ENCODE results near the gene IL20.

IL20 gene

GRCh38 chr1:206905295-206906164 is 40.1 kb downstream of the IL20 start:
- Histone ChIP-seq H3K4me3 (ENCODE audit: low read depth, low read length) (no peak overlapping the region), H3K4me1 (ENCODE audit: control insufficient read depth, insufficient read depth, low read length) (no peaks in the 10 kb centered on the region), H3K9me3 (ENCODE audit: control insufficient read depth, insufficient read depth, low read depth, low read length) (no peaks in the 10 kb centered on the region), H3K36me3 (ENCODE audit: control insufficient read depth in 2 of 2, insufficient read depth in 1 of 2, low read length in 2 of 2) (no peaks in the 10 kb centered on the region), H3K27ac (ENCODE audit: extremely low read depth, low read depth, low read length) (no peak overlapping the region)
- ChIA-PET CTCF (interaction anchor here (0.7 to 2.8 kb wide), 6 partner anchors 10 to 400 kb away, joined by 3 to 13 read pairs (median 4); partner anchors contain the start of gene IL20), POLR2A (no interaction called here)
- TF ChIP-seq CTCF (tag by site-specific recombination; IDR thresholded peaks at IDR 0.05), result no peak
- no peak for TF ChIP-seq SP7 (tag by site-specific recombination; IDR thresholded peaks at IDR 0.05)
- TF ChIP-seq ZNF132 (tag by site-specific recombination; IDR thresholded peaks at IDR 0.05; ENCODE audit: borderline replicate concordance), result no peak
- TF ChIP-seq ZNF18 (tag by site-specific recombination; IDR thresholded peaks at IDR 0.05), result no peak
- TF ChIP-seq ZNF664 (tag by site-specific recombination; IDR thresholded peaks at IDR 0.05), result no peak
- TF ChIP-seq, protein P1, sequence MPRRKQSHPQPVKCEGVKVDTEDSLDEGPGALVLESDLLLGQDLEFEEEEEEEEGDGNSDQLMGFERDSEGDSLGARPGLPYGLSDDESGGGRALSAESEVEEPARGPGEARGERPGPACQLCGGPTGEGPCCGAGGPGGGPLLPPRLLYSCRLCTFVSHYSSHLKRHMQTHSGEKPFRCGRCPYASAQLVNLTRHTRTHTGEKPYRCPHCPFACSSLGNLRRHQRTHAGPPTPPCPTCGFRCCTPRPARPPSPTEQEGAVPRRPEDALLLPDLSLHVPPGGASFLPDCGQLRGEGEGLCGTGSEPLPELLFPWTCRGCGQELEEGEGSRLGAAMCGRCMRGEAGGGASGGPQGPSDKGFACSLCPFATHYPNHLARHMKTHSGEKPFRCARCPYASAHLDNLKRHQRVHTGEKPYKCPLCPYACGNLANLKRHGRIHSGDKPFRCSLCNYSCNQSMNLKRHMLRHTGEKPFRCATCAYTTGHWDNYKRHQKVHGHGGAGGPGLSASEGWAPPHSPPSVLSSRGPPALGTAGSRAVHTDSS (tag by site-specific recombination; IDR thresholded peaks at IDR 0.05), result no peak
- TF ChIP-seq, protein P2, sequence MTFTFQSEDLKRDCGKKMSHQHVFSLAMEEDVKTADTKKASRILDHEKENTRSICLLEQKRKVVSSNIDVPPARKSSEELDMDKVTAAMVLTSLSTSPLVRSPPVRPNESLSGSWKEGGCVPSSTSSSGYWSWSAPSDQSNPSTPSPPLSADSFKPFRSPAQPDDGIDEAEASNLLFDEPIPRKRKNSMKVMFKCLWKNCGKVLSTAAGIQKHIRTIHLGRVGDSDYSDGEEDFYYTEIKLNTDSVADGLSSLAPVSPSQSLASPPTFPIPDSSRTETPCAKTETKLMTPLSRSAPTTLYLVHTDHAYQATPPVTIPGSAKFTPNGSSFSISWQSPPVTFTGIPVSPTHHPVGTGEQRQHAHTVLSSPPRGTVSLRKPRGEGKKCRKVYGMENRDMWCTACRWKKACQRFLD (tag by site-specific recombination; IDR thresholded peaks at IDR 0.05), result no peak
- no peak for TF ChIP-seq ZBTB1 (tag by site-specific recombination; IDR thresholded peaks at IDR 0.05)
- TF ChIP-seq, protein P3, sequence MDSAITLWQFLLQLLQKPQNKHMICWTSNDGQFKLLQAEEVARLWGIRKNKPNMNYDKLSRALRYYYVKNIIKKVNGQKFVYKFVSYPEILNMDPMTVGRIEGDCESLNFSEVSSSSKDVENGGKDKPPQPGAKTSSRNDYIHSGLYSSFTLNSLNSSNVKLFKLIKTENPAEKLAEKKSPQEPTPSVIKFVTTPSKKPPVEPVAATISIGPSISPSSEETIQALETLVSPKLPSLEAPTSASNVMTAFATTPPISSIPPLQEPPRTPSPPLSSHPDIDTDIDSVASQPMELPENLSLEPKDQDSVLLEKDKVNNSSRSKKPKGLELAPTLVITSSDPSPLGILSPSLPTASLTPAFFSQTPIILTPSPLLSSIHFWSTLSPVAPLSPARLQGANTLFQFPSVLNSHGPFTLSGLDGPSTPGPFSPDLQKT (IDR thresholded peaks at IDR 0.05; ENCODE audit: borderline replicate concordance, low read depth, low read length), result no peak
- no peak for TF ChIP-seq SCRT1 (tag by site-specific recombination; IDR thresholded peaks at IDR 0.05; ENCODE audit: borderline replicate concordance)
- TF ChIP-seq KLF1 (tag by site-specific recombination; IDR thresholded peaks at IDR 0.05), result no peak
- no peak for TF ChIP-seq ZNF2 (tag by site-specific recombination; IDR thresholded peaks at IDR 0.05)
- TF ChIP-seq PRDM10 (tag by site-specific recombination; IDR thresholded peaks at IDR 0.05), result no peak
- no peak for TF ChIP-seq ZNF140 (tag by site-specific recombination; IDR thresholded peaks at IDR 0.05)
- TF ChIP-seq ZNF692 (tag by site-specific recombination; IDR thresholded peaks at IDR 0.05), result no peak
- TF ChIP-seq ZNF23 (tag by site-specific recombination; IDR thresholded peaks at IDR 0.05; ENCODE audit: borderline replicate concordance), result no peak
- no peak for TF ChIP-seq ZNF707 (tag by site-specific recombination; IDR thresholded peaks at IDR 0.05)
- no peak for TF ChIP-seq TCF7L2 (IDR thresholded peaks at IDR 0.05; ENCODE audit: borderline replicate concordance, low read depth, low read length)
- TF ChIP-seq ZNF830 (tag by site-specific recombination; IDR thresholded peaks at IDR 0.05; ENCODE audit: low read depth), result no peak
- TF ChIP-seq ZNF660 (tag by site-specific recombination; IDR thresholded peaks at IDR 0.05), result no peak

All from HEK293 (cell line).